Stimulated activated CD8-positive, alpha-beta memory T cell treated with anti-CD3 and anti-CD28 coated beads, Interleukin-12 subunit alpha, Interleukin-12 subunit beta, amount 100 ng/mL, for 24 hours (primary cell): ENCODE results near the gene ZNF92.
"Not testable (repeated sequence)": the region's sequence is repeated elsewhere in the genome, so short reads cannot be mapped to it uniquely, and the experiment has no call there.

Experiments used
- DNase-seq: peaks from one replicate; pipeline ENCODE4 v3.0.0-alpha.2; 2020; ENCODE audit errors: extremely low read depth

The ZNF92 gene

GRCh38 chr7:65429642-65430343, 56.1 kb downstream of the ZNF92 start:
- DNase-seq, result no peak

- no peak for DNase-seq
Observed at GRCh38 chr7:65430344-65431186, 56.9 kb downstream of the ZNF92 start.

- no peak for DNase-seq
Observed at GRCh38 chr7:65434307-65434706, 60.7 kb downstream of the ZNF92 start.

DNA sequence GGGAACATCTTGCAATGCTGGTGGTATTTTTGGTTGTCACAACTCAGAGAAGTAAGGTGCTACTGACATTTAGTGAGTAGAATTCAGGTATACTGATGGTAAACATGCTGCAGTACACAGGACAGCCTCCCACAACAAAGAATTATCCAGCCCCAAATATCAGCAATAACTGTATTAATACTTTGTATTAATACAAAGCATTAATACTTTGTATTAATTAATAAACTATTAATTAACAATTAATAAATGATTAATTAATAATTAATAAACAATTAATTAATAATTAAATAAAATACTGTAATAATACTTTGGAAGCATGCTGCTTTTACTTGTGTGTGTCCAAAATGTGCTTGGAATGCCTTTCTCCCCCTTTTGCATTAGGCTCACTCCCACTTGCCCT, 62.5 kb downstream of the ZNF92 start:
- no peak for DNase-seq

DNA sequence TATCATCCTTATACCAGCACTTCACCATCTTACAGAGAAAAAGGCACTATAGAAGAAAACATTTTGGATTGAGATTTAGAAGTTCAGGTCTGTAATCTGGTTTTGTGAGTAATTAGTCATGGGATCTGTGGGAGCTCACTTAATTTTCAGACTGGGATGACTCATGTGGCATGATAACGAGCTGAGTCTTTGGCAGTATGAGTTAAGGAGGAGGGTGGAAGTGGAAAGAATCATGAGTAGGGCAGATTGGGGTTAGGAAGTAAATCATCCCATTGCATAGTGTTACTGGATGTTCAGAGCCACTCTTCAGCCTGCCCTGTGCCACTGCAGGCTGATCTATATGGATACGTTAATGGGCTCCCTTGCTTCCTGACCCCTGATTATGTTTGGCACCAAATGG, 64.9 kb downstream of the ZNF92 start:
- DNase-seq, result no peak

DNA sequence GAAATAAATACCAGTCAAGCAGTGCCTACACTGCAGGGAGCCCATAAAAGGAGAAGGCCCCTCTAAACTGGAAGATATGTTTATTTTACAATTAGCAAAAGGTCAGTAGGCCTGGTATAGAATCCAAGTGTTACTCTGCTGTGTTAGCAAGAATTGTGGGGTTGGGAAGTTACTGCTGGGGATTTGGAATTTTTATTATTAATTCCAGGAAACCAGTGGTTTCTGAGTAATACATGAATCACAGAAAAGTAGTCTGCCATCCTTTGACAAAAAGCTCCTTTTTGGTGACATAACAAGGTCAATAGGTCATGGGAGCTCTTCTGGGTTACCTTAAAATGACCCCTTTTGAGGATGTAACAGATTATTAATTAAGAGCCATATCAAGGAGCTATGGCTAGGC, 67.4 kb downstream of the ZNF92 start:
- no peak for DNase-seq

DNA sequence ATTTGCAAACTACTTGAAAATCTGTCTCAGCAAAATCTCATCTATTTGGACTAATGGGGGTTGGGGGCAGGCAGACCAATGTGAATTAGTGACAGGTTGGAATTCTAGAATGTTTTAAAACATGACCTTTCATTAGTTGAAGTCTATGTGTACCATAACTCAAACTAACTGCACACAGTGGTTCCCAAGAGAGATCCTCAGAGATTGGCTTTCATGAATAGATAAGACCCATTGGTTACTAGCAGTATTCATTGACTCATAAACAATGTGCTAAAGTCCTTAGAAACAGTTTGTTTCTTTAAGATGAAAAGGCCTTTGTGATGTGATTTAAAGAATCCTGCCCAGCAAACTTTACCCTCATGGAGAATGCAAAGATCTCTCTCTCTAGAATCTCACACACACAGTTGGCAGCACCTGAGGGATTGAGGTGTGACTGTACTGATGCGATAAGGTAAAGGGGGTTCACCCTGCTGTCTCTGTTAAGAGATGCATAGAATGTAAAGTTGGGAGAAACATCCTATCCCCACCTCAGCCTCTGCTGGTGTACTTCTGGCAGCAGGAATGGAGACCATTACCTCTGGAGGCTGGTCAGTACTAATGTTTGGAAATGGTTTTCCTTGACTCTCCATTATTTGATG, 70.7 kb downstream of the ZNF92 start:
- no peak for DNase-seq

- DNase-seq, result no peak
Observed at GRCh38 chr7:65444899-65445823, 71.5 kb downstream of the ZNF92 start.

GRCh38 chr7:65447041-65447440, 73.4 kb downstream of the ZNF92 start:
- DNase-seq, result not testable (repeated sequence)

GRCh38 chr7:65448816-65449504, 75.3 kb downstream of the ZNF92 start:
- no peak for DNase-seq

DNA sequence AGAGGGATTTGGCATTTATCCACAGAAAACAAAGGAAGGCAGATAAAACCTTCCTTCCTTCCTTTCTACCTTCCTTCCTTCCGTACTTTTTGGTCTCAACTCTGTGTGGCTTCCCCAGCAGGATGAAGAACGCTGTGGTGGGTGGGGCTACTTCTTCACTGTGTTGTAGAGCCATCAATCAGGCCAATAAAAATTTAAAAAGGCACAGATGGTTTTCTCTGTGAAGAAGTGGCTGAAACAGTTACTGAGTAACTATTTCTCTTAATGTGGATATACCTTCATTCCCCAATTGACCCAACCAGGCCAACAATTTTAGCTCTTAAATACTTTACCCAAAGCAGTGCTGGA, 75.8 kb downstream of the ZNF92 start:
- DNase-seq, result no peak
